Skeletal muscle tissue (tissue), 4 donors: ENCODE results near the gene ATF5. TPM values are rescaled to one million over a fixed set of nuclear protein-coding genes. Genes with fewer than 3 reads are reported as not detected.

ENCODE experiments used
- H3K27ac ChIP-seq: one replicate; pipeline ENCODE4 v1.7.0; 2013; ENCODE audit warnings: mild to moderate bottlenecking, low read depth, low read length, inconsistent platforms
- H3K27me3 ChIP-seq, 3 donors: one replicate each; pipeline ENCODE4 v1.7.0; 2013; ENCODE audit warnings: low read length in 3 of 3; ENCODE audit not compliant: control insufficient read depth in 3 of 3, insufficient read depth in 3 of 3
- H3K36me3 ChIP-seq, 3 donors: one replicate each; pipeline ENCODE4 v1.7.0; 2013; ENCODE audit warnings: low read length in 3 of 3; ENCODE audit not compliant: control insufficient read depth in 3 of 3, insufficient read depth in 3 of 3
- H3K4me1 ChIP-seq, 3 donors: one replicate each; pipeline ENCODE4 v1.7.0; 2013; ENCODE audit warnings: low read length in 3 of 3, mild to moderate bottlenecking in 3 of 3; ENCODE audit not compliant: control insufficient read depth in 3 of 3, insufficient read depth in 3 of 3
- H3K4me3 ChIP-seq, 3 donors: one replicate each; pipeline ENCODE4 v1.7.0; 2013; ENCODE audit warnings: low read length in 3 of 3
- H3K9ac ChIP-seq, 3 donors: one replicate each; pipeline ENCODE4 v1.7.0; 2013; ENCODE audit warnings: low read length in 3 of 3, mild to moderate bottlenecking in 3 of 3, moderate library complexity in 2 of 3, low read depth in 1 of 3
- H3K9me3 ChIP-seq, 3 donors: one replicate each; pipeline ENCODE4 v1.7.0; 2013; ENCODE audit warnings: low read length in 3 of 3; ENCODE audit not compliant: control insufficient read depth in 3 of 3
- total RNA-seq: library from RNA; depleted of rRNA; stranded (reverse); fragments of >200 nt; gene quantifications from one replicate; pipeline ENCODE4 v1.2.3, GENCODE V29; 2014
- donor health status: Osteomylitis.

ATF5 gene
- total RNA-seq = 2.1 TPM

GRCh38 chr19:49929121-49929610 lies at the start of gene ATF5, which contains the start of gene NUP62:
ATF5 (plus strand) TSS chr19:49929205; CDS start chr19:49930851, 1,646 bp downstream.
NUP62 (minus strand) TSS chr19:49929504; CDS start chr19:49909807, 19,697 bp downstream.
- peaks cover 23 to 40% (median 26%) of the 10 kb centered on the region in 3 donors for H3K4me1 ChIP-seq
- H3K9ac ChIP-seq = peak within 1 kb of the TSS; percentile 88 to 98 (median 91)
- H3K27ac ChIP-seq = peak within 1 kb of the TSS; percentile 88
- no peaks in the 10 kb centered on the region for H3K27me3 ChIP-seq
- peaks cover 10 to 17% (median 12%) of the 10 kb centered on the region in 3 donors for H3K36me3 ChIP-seq
- no peaks in the 10 kb centered on the region for H3K9me3 ChIP-seq
- H3K4me3 ChIP-seq = peak within 1 kb of the TSS; percentile 88 to 95 (median 88)

- no peak overlapping the region for H3K4me3 ChIP-seq
- H3K36me3 ChIP-seq = peaks cover 59 to 64% (median 62%) of the 10 kb centered on the region in 3 donors
- peaks cover 0 to 5% (median 0%) of the 10 kb centered on the region in 3 donors for H3K9me3 ChIP-seq
- H3K9ac ChIP-seq = peak overlapping the region in 1 of 3 donors; percentile 25
- H3K4me1 ChIP-seq = peaks cover 28 to 38% (median 31%) of the 10 kb centered on the region in 3 donors
- H3K27me3 ChIP-seq = no peaks in the 10 kb centered on the region
- no peak overlapping the region for H3K27ac ChIP-seq
Observed at GRCh38 chr19:49879243-49879963, 49.6 kb upstream of the ATF5 start.

GRCh38 chr19:49880162-49880869 lies 48.7 kb upstream of the ATF5 start:
- H3K27me3 ChIP-seq = no peaks in the 10 kb centered on the region
- H3K4me3 ChIP-seq = no peak overlapping the region
- H3K36me3 ChIP-seq = peaks cover 65 to 68% (median 67%) of the 10 kb centered on the region in 3 donors
- H3K9me3 ChIP-seq = peaks cover 0 to 5% (median 0%) of the 10 kb centered on the region in 3 donors
- H3K27ac ChIP-seq = no peak overlapping the region
- H3K4me1 ChIP-seq = peaks cover 19 to 29% (median 22%) of the 10 kb centered on the region in 3 donors
- H3K9ac ChIP-seq = no peak overlapping the region

- H3K27ac ChIP-seq = no peak overlapping the region
- H3K4me1 ChIP-seq = peaks cover 13 to 22% (median 16%) of the 10 kb centered on the region in 3 donors
- H3K9ac ChIP-seq = no peak overlapping the region
- H3K27me3 ChIP-seq = no peaks in the 10 kb centered on the region
- peaks cover 68 to 73% (median 70%) of the 10 kb centered on the region in 3 donors for H3K36me3 ChIP-seq
- peaks cover 0 to 5% (median 0%) of the 10 kb centered on the region in 3 donors for H3K9me3 ChIP-seq
- no peak overlapping the region for H3K4me3 ChIP-seq
Observed at GRCh38 chr19:49881186-49881585, 47.8 kb upstream of the ATF5 start.

GRCh38 chr19:49881672-49882394 lies 47.2 kb upstream of the ATF5 start:
- Histone ChIP-seq H3K9ac (no peak overlapping the region), H3K27ac (no peak overlapping the region), H3K36me3 (peaks cover 68 to 79% (median 72%) of the 10 kb centered on the region in 3 donors), H3K4me1 (peaks cover 13 to 22% (median 16%) of the 10 kb centered on the region in 3 donors), H3K9me3 (peaks cover 0 to 5% (median 0%) of the 10 kb centered on the region in 3 donors), H3K27me3 (no peaks in the 10 kb centered on the region), H3K4me3 (no peak overlapping the region)

GRCh38 chr19:49882643-49883042 lies 46.4 kb upstream of the ATF5 start:
- Histone ChIP-seq H3K9ac (no peak overlapping the region), H3K27me3 (no peaks in the 10 kb centered on the region), H3K36me3 (peaks cover 68 to 86% (median 75%) of the 10 kb centered on the region in 3 donors), H3K9me3 (peaks cover 0 to 5% (median 0%) of the 10 kb centered on the region in 3 donors), H3K4me3 (no peak overlapping the region), H3K27ac (no peak overlapping the region), H3K4me1 (peaks cover 13 to 22% (median 18%) of the 10 kb centered on the region in 3 donors)

- H3K36me3 ChIP-seq = peaks cover 68 to 90% (median 77%) of the 10 kb centered on the region in 3 donors
- no peaks in the 10 kb centered on the region for H3K27me3 ChIP-seq
- H3K27ac ChIP-seq = no peak overlapping the region
- no peak overlapping the region for H3K4me3 ChIP-seq
- H3K9ac ChIP-seq = no peak overlapping the region
- H3K4me1 ChIP-seq = peaks cover 12 to 20% (median 16%) of the 10 kb centered on the region in 3 donors
- H3K9me3 ChIP-seq = peaks cover 0 to 5% (median 0%) of the 10 kb centered on the region in 3 donors
Observed at GRCh38 chr19:49883094-49883493, 45.9 kb upstream of the ATF5 start.

GRCh38 chr19:49884109-49884508 lies 44.9 kb upstream of the ATF5 start:
- H3K9ac ChIP-seq = no peak overlapping the region
- peaks cover 2 to 10% (median 6%) of the 10 kb centered on the region in 3 donors for H3K4me1 ChIP-seq
- peaks cover 65 to 86% (median 71%) of the 10 kb centered on the region in 3 donors for H3K36me3 ChIP-seq
- no peaks in the 10 kb centered on the region for H3K27me3 ChIP-seq
- H3K27ac ChIP-seq = no peak overlapping the region
- no peak overlapping the region for H3K4me3 ChIP-seq
- peaks cover 0 to 5% (median 0%) of the 10 kb centered on the region in 3 donors for H3K9me3 ChIP-seq

- peaks cover 59 to 80% (median 66%) of the 10 kb centered on the region in 3 donors for H3K36me3 ChIP-seq
- no peak overlapping the region for H3K9ac ChIP-seq
- H3K9me3 ChIP-seq = peaks cover 0 to 5% (median 0%) of the 10 kb centered on the region in 3 donors
- no peaks in the 10 kb centered on the region for H3K27me3 ChIP-seq
- H3K4me1 ChIP-seq = peaks cover under 1 to 9% (median 6%) of the 10 kb centered on the region in 3 donors
- H3K4me3 ChIP-seq = no peak overlapping the region
- no peak overlapping the region for H3K27ac ChIP-seq
Observed at GRCh38 chr19:49884760-49885159, 44.2 kb upstream of the ATF5 start.
